ENCODE results near the gene C21orf91.
"Not testable (repeated sequence)": the region's sequence is repeated elsewhere in the genome, so short reads cannot be mapped to it uniquely, and the experiment has no call there.

Gene C21orf91

GRCh38 chr21:17777072-17777765 is 41.9 kb downstream of the C21orf91 start:
- no peak for DNase-seq (ENCODE audit: low read depth)

DNA sequence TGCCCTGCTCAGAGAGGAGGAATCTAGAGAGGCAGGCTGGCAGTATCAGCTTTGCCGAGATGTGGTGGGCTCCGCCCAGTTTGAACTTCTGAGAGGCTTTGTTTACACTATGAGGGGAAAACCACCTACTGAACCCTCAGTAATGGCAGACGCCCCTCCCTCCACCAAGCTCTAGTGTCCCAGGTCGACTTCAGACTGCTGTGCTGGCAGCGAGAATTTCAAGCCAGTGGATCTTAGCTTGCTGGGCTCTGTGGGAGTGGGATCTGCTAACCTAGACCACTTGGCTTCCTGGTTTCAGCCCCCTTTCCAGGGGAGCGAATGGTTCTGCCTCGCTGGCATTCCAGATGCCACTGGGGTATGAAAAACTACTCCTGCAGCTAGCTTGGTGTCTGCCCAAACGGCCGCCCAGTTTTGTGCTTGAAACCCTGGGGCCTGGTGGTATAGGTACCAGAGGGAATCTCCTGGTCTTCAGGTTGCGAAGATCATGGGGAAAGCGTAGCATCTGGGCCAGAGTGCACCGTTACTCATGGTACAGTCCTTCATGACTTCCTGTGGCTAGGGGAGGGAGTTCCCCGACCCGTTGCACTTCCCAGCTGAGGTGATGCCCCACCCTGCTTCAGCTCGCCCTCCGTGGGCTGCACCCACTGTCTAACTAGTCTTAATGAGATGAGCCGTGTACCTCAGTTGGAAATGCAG is 43.6 kb downstream of the C21orf91 start:
- no peak for DNase-seq (ENCODE audit: low read depth)

- not testable (repeated sequence) for DNase-seq (ENCODE audit: low read depth)
Measured at GRCh38 chr21:17775021-17775420, 44.1 kb downstream of the C21orf91 start.

GRCh38 chr21:17769447-17769845 is 49.7 kb downstream of the C21orf91 start:
- DNase-seq (ENCODE audit: low read depth), result no peak

DNA sequence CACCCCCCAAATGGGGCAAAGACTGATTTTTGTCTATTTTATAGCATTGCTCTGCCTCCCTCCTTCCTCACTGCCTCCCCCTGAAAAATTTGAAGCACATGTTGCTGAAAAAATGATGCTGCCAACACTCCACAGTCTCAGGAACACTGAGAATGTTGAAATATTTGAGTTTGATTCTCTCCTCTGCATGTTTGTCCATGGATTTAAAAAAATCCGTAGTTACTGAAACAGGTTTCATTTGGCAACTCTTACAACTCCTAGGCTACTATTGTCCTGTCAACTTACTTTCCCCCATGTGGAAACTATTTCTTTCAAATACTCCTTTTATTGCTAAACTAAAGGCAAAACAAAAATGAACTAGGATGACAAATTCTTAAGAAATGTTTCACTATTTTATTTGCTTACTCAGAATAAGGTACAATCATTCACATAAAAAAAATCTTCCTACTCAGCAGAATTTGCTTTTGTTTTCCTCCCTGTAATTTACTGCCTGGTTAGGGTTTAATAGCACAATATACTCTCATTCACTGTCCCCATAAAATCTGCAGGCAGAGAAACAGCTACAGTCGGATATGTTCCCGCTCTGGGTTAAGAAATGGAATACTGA is 50.2 kb downstream of the C21orf91 start:
- DNase-seq (ENCODE audit: low read depth), result peak; percentile 38

DNA sequence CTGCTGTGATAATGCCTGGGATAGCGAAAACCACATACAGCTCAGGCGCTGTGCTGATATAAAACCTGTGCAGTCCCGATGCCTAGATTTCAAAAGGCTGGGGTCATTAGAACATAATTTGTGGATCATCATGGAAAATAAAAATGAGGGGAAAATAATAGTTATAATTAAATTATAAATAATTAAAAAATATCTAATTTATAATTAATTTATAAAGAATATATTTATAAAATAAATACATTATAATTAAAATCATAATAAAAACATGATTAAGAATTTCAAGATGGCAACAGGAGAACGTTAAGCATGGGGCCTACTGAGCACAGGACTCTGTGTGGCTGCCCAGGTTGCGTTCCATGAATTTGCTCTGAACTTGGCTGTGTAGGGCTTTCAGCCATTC is 53.9 kb downstream of the C21orf91 start:
- no peak for DNase-seq (ENCODE audit: low read depth)

DNA sequence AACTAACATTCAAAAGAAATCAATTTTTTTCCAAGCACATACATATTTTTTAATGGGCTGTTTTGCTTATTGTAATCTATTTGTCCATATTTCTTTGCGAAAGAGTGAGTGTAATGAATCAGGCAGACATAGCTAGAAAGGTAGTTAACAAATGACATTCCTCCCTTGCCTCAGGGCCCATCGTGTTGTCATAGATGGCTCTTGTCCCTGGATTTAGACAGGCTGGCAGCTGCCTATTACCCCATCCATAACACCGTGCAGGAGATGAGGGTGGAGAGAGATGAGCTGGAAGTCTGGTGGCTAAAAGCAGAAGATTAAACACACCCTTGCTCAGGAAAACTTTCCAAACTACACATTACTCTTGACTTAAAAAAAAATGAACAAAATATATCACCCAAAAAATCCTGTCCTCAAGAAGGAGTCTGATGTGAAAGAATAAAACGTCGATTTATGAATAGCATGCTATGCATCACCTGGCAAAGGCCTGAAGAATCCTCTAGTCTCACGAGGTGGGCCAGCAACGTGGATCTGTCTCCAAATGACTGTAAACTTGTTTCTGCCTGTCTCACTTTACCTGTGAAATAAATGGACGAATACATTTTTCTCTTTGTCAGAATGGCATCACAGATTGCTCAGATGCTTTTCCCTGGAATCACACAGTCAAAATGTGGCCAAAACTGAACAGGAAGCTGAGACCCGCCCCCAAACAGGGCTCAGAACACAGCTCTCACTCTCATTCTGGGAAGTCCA is 55.7 kb downstream of the C21orf91 start:
- no peak for DNase-seq (ENCODE audit: low read depth)

DNA sequence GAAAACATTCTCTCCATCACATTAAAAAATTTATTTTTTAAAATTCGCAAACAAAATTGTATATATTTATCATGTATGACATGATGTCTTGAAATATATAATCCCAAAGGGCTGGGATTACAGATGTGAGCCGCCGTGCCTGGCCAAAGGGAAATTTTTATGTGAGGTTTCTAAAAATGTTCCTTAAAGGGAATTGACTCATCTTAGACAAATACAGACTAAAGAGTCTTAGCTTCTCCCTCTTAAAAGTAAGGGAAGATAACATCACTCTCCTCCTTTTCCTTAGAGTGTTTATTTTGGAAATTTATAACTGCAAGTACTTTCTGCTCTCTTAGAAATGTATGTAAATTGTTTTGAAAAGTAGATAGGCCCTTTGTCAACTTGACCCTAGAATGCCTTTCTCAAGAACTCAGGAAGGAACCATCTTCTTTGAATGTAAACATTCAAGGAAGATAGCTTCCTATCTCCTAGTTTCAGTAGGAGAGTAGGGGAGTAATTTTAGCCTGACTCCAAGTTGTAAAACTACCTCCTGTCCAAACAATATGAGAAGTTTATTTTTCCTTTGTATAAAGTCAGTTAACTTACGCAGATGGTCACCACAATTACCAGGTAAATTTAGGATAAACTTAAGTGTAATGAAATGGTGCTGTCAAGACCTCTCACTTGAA is 59.5 kb downstream of the C21orf91 start:
- no peak for DNase-seq (ENCODE audit: low read depth)

GRCh38 chr21:17758683-17759082 is 60.5 kb downstream of the C21orf91 start:
- no peak for DNase-seq (ENCODE audit: low read depth)

DNA sequence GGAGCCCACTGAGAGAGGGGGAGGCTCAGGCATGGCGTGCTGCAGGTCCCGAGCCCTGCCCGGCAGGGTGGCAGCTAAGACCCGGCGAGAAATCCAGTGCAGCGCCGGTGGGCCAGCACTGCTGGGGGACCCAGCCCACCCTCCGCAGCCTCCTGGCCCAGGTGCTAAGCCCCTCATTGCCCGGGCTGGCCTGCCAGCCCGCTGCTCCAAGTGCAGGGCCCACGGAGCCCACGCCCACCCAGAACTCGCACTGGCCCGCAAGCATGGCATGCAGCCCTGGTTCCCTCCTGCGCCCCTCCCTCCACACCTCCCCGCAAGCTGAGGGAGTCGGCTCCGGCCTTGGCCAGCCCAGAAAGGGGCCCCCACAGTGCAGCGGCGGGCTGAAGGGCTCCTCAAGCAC is 61.5 kb downstream of the C21orf91 start:
- DNase-seq (ENCODE audit: low read depth), result no peak

GRCh38 chr21:17753736-17754135 is 65.4 kb downstream of the C21orf91 start:
- DNase-seq (ENCODE audit: low read depth), result no peak

GRCh38 chr21:17752171-17752570 is 67.0 kb downstream of the C21orf91 start:
- no peak for DNase-seq (ENCODE audit: low read depth)

- no peak for DNase-seq (ENCODE audit: low read depth)
Measured at GRCh38 chr21:17746920-17747319, 72.2 kb downstream of the C21orf91 start.

DNA sequence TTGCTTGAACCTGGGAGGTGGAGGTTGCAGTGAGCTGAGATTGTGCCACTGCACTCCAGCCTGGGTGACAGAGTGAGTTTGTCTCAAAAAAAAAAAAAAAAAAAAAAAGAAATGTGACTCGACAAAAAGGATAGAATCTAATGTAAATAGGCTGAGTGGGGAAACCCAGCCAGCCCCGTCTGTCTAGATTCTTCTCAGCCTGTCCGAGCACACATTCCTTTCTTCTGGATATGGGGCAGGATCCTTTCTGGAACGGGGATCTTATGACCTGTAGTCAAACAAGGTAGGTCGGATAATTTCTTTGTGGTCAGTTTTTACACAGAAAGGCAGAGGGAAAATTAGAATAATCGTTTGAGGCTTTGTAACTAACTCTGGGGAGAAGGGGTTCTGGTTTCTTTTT is 74.1 kb downstream of the C21orf91 start:
- DNase-seq (ENCODE audit: low read depth), result no peak

DNA sequence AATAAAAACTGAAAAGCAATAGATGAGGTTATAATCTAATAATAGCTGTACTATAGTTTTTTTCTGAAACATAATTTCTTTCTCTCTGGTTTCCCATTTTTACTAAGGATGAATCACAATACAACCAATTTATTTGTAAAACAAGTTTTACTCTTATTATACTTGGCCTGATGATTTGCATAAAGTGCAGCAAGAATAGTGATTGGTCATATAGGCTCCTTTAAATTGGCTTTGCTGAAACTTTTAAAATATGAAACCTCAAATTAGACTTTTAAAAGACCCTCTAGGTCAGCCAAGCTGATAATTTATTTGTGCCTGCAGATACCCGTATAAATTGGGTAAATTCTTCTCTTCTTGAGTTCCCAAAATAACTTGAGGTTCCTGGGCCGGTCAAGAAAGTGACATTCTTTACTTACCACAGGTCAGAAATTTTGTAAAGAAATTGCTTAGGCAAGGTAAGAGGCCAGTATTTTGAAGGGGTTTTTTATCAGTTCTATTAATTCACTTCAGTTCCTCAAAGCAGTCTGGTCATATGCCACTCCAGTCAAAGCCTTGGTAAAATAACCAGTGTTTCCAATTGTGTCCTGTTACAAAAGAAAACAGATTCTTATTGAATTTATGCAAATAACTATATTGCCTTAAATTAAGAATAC is 76.1 kb downstream of the C21orf91 start:
- no peak for DNase-seq (ENCODE audit: low read depth)

GRCh38 chr21:17742181-17742580 is 77.0 kb downstream of the C21orf91 start:
- no peak for DNase-seq (ENCODE audit: low read depth)

Data from GM04504 (cell line).